GM13976 (cell line): ENCODE measurements around the gene AHSP.

ENCODE experiments used
- DNase-seq: peaks from one replicate; pipeline ENCODE4 v3.0.0; 2012; ENCODE audit warnings: low spot score
- in situ Hi-C: fragments of 300-500 bp; cut with MboI; formaldehyde crosslinking; loops from one replicate; pipeline ENCODE4 v1.12.0; 2022; ENCODE audit warnings: low sequenced_read_pairs, mixed read lengths, inconsistent platforms; ENCODE audit not compliant: unreplicated experiment
- TF ChIP-seq, protein P1 (sequence below): IDR thresholded peaks from 2 replicates; pipeline ENCODE4 v1.5.1; 2012; ENCODE audit warnings: borderline replicate concordance, mild to moderate bottlenecking; ENCODE audit not compliant: insufficient read depth; ENCODE audit errors: extremely low read depth, missing control alignments, control extremely low read depth

AHSP gene

DNA sequence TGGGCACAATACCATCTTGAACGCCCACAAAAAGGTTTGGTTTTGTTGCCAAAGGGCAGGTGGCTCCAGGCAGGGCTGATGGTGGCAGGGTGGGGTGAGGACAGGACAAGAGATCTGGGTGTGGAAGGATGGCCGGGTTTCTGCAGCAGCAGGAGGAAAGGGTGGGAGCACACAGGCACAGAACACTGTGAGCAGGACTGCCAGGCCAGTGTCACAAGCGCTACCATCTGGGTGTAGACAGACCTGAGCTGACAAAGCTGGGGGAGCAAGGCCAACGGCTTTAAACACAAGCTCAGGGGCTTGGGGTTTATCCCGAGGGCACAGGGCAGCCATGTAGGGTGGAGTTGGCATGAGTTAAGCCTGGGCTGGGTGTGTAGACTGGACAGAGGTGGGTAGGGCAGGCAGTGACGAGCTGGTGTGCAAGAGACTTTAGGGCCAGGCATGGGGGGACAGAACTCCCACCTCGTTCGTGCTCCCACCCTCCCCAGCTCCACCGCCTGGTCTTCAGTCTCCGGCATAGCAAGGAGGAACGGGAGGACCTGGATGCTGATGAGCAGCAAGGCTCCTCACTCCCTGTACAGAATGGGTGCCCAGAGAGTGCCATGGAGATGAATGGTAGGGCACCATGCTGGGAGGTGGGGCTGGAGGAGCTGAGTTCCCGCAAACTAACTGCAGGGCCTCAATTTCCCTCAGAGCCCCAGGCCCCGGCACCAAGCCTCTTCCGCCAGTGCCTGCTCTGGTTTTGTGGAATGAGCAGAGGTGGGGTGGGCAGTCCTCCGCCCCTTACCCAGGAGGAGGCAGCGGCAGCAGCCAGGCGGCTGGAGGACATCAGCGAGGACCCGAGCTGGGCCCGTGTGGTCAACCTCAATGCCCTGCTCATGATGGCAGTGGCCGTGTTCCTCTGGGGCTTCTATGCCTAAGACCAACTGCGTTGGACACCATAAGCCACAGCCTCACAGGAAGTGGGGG lies 37.8 kb upstream of the AHSP start:
- TF ChIP-seq, protein P1, sequence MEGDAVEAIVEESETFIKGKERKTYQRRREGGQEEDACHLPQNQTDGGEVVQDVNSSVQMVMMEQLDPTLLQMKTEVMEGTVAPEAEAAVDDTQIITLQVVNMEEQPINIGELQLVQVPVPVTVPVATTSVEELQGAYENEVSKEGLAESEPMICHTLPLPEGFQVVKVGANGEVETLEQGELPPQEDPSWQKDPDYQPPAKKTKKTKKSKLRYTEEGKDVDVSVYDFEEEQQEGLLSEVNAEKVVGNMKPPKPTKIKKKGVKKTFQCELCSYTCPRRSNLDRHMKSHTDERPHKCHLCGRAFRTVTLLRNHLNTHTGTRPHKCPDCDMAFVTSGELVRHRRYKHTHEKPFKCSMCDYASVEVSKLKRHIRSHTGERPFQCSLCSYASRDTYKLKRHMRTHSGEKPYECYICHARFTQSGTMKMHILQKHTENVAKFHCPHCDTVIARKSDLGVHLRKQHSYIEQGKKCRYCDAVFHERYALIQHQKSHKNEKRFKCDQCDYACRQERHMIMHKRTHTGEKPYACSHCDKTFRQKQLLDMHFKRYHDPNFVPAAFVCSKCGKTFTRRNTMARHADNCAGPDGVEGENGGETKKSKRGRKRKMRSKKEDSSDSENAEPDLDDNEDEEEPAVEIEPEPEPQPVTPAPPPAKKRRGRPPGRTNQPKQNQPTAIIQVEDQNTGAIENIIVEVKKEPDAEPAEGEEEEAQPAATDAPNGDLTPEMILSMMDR, result no peak
- in situ Hi-C loops, result no loop called here
- no peak for DNase-seq

DNA sequence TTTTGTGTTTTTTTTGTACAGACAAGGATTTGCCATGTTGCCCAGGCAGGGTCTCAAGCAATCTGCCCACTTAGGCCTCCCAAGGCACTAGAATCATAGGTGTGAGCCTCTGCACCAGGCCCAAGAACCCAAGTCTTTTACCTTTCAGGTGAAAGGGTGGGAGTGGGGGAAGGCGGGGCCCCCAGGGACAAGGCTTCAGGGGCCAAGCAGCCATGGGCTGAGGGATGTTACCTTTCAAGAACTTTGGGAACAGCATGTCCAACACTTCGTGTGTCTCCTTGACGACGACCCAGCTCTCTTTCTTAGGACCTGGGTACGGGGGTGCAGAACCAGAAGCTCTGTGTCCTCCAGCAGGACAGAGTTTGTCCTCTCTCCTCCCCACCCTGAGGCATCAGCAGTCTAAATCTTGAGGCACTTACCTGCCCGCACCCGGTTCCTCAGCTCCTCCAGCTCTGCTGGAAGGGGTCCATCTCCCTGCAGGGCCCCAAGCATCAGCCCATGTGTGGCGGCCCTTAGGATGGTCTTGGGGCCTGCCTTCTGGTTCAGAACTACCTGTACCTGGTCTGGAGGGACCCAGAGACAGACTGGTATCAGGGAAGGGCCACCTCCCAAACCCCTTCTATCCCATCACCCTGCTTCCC lies 35.8 kb upstream of the AHSP start:
- in situ Hi-C loops, result no loop called here
- TF ChIP-seq, protein P1, result no peak

GRCh38 chr16:31493506-31494125 lies 34.1 kb upstream of the AHSP start:
- in situ Hi-C loops, result no loop called here
- no peak for DNase-seq
- TF ChIP-seq, protein P1, result no peak

More for the DNA sequence above, 35.8 kb upstream of the AHSP start:
- DNase-seq, result no peak

DNA sequence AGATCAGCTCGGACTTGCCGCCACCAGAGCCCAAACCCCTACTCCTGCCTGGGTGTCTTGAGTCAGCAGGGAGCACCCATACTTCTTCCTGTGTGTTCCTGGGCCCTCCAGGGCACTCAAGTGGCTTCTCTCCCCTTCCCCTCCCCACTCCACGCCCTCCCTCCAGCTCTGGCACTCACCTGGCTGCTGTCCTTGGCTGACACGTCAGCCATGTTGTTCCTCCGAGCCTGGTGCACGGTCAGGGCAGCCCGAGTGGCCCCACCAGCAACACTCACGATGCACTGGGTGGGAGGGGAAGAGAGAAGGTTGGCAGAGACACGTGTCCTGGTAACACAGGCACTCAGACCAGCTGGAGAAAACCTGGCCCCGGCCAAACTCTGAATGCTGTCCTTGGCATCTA lies 31.0 kb upstream of the AHSP start:
- TF ChIP-seq, protein P1, result no peak
- in situ Hi-C loops, result no loop called here
- no peak for DNase-seq

GRCh38 chr16:31498493-31498892 lies 29.2 kb upstream of the AHSP start:
- TF ChIP-seq, protein P1, result no peak
- in situ Hi-C loops, result no loop called here
- DNase-seq, result no peak

- TF ChIP-seq, protein P1, result no peak
- no peak for DNase-seq
- in situ Hi-C loops, result loop anchor here (25.0 kb wide), 1 partner anchor 212 kb away; a partner anchor contains a TSS
These were observed 27.8 kb upstream of the AHSP start for GRCh38 chr16:31499928-31500327.
